MM.1S (cell line): ENCODE measurements around the gene JSRP1.

Experiments used
- DNase-seq: peaks from one replicate; pipeline ENCODE4 v3.0.0-alpha.2; 2015
- H2AFZ ChIP-seq: fragments of 300-600 bp; sonication (generic); 2 replicates; pipeline ENCODE4 v1.6.0; 2016; ENCODE audit warnings: antibody characterized with exemption, low read length
- H3F3A ChIP-seq: fragments of 300-600 bp; sonication (generic); 2 replicates; pipeline ENCODE4 v1.6.1; 2016; ENCODE audit warnings: mild to moderate bottlenecking, antibody characterized with exemption, low read length, moderate library complexity, mixed read lengths; ENCODE audit not compliant: insufficient read depth
- H3K27ac ChIP-seq: fragments of 300-600 bp; sonication (generic); 2 replicates; pipeline ENCODE4 v1.5.1; 2016; ENCODE audit warnings: mild to moderate bottlenecking, low read length
- H3K27me3 ChIP-seq: fragments of 300-600 bp; sonication (generic); replicated peaks from 2 replicates; pipeline ENCODE4 v1.6.0; 2016; ENCODE audit warnings: low read length; ENCODE audit not compliant: insufficient read depth
- H3K36me3 ChIP-seq: fragments of 300-600 bp; sonication (generic); replicated peaks from 2 replicates; pipeline ENCODE4 v1.6.1; 2016; ENCODE audit warnings: mild to moderate bottlenecking, low read length, mixed read lengths; ENCODE audit not compliant: insufficient read depth
- H3K4me1 ChIP-seq: fragments of 300-600 bp; sonication (generic); 2 replicates; pipeline ENCODE4 v1.6.1; 2016; ENCODE audit warnings: low read length, mixed read lengths
- H3K4me2 ChIP-seq: fragments of 300-600 bp; sonication (generic); 2 replicates; pipeline ENCODE4 v1.6.0; 2016; ENCODE audit warnings: low read depth, low read length
- H3K4me3 ChIP-seq: fragments of 300-600 bp; sonication (generic); 2 replicates; pipeline ENCODE4 v1.5.1; 2016; ENCODE audit warnings: low read length, mixed read lengths
- H3K79me2 ChIP-seq: fragments of 300-600 bp; sonication (generic); 2 replicates; pipeline ENCODE4 v1.6.1; 2016; ENCODE audit warnings: mixed run types, low read length, mixed read lengths
- H3K9ac ChIP-seq: fragments of 300-600 bp; sonication (generic); 2 replicates; pipeline ENCODE4 v1.6.1; 2016; ENCODE audit warnings: low read length, mixed read lengths
- H3K9me2 ChIP-seq: fragments of 300-600 bp; sonication (generic); replicated peaks from 2 replicates; pipeline ENCODE4 v1.6.1; 2016; ENCODE audit warnings: mild to moderate bottlenecking, low read length, mixed read lengths; ENCODE audit not compliant: insufficient read depth
- H3K9me3 ChIP-seq: fragments of 300-600 bp; sonication (generic); replicated peaks from 2 replicates; pipeline ENCODE4 v1.6.1; 2016; ENCODE audit warnings: mild to moderate bottlenecking, low read length, mixed read lengths; ENCODE audit not compliant: insufficient read depth
- H4K20me1 ChIP-seq: fragments of 300-600 bp; sonication (generic); 2 replicates; pipeline ENCODE4 v1.6.1; 2016; ENCODE audit warnings: mild to moderate bottlenecking, low read length, moderate library complexity, mixed read lengths; ENCODE audit not compliant: insufficient read depth
- EZH2 ChIP-seq: fragments of 300-600 bp; sonication (generic); optimal IDR thresholded peaks from 2 replicates; pipeline ENCODE3; 2017; ENCODE audit warnings: low read depth, mild to moderate bottlenecking, antibody characterized with exemption, low read length, mixed read lengths
- EZH2phosphoT487 ChIP-seq: fragments of 300-600 bp; sonication (generic); IDR thresholded peaks from 2 replicates; pipeline ENCODE4 v1.6.1; 2018; ENCODE audit warnings: antibody characterized with exemption, low read length
- TF ChIP-seq, protein P1 (sequence below): fragments of 300-600 bp; sonication (generic); IDR thresholded peaks from 2 replicates; pipeline ENCODE4 v1.5.1; 2016; ENCODE audit warnings: antibody characterized with exemption, low read length, mixed read lengths

The JSRP1 gene

DNA sequence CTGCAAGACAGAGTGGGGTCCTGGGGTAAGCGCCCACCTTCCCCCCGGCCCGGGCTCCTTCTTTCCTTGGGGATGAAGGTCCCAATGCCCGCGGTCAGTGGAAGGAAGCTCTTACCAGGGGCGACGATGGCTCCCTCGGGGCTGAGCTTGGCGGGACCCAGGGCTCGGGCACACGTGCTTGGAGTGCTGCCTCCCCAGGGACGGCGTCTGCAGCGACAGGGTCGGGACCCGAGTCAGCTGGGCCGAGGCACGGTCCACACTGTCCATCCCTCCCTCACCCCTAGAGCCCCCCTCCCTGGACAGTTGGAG is 3.5 kb downstream of the JSRP1 start:
- peaks cover 37% of the 10 kb centered on the region for H3F3A ChIP-seq
- no peak overlapping the region for H3K4me3 ChIP-seq
- peaks cover 20% of the 10 kb centered on the region for H3K4me1 ChIP-seq
- no peaks in the 10 kb centered on the region for H3K9me2 ChIP-seq
- H3K27me3 ChIP-seq: no peaks in the 10 kb centered on the region
- H2AFZ ChIP-seq: no peak overlapping the region
- no peak overlapping the region for H3K9ac ChIP-seq
- no peak for DNase-seq
- H3K79me2 ChIP-seq: peaks cover 52% of the 10 kb centered on the region
- H3K36me3 ChIP-seq: 0 out of 2 replicates have a peak, but pooled peaks cover 5% of the 10 kb centered on the region
- TF ChIP-seq, protein P1, sequence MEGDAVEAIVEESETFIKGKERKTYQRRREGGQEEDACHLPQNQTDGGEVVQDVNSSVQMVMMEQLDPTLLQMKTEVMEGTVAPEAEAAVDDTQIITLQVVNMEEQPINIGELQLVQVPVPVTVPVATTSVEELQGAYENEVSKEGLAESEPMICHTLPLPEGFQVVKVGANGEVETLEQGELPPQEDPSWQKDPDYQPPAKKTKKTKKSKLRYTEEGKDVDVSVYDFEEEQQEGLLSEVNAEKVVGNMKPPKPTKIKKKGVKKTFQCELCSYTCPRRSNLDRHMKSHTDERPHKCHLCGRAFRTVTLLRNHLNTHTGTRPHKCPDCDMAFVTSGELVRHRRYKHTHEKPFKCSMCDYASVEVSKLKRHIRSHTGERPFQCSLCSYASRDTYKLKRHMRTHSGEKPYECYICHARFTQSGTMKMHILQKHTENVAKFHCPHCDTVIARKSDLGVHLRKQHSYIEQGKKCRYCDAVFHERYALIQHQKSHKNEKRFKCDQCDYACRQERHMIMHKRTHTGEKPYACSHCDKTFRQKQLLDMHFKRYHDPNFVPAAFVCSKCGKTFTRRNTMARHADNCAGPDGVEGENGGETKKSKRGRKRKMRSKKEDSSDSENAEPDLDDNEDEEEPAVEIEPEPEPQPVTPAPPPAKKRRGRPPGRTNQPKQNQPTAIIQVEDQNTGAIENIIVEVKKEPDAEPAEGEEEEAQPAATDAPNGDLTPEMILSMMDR: no peak
- TF ChIP-seq EZH2 (no peak), EZH2phosphoT487 (no peak)
- no peaks in the 10 kb centered on the region for H3K9me3 ChIP-seq
- H4K20me1 ChIP-seq: no peaks in the 10 kb centered on the region
- H3K4me2 ChIP-seq: no peak overlapping the region
- no peak overlapping the region for H3K27ac ChIP-seq

DNA sequence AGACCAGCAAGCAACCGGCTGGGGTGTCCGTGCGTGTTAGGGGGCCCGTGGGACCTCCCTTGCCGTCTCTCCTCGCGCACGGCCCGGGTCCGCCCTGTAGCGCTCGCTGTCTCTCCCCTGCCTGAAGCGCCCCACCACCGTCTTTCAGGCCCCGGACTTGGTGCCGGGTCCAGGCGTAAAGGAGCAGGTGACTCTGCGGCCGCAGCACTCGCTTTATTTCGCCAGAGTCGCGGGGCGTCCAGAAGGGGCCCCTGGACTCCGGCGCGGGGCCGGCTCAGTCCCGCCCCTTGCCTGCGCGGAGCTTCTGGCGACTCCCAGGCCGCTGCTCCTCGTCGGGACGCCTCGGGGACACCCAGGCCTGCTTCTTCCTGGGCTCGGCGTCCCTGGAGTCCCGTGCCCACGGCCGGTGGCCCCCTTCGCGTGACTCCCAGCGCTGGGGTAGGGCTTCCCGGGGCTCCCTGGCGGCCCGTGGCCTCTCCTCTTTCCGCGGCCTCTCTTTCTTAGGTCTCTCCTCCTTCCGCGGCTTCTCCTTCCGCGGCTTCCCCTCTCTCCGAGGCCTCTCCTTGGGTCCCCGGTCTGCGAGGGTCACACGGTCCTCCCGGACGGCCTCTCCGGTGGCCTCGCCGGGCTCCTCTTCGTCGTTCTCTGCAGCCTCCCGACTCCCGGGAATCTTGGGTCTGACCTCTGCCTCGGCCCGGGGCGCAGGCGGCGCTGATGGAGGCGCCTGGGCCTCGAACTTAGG is 4.0 kb downstream of the JSRP1 start:
- no peaks in the 10 kb centered on the region for H3K27me3 ChIP-seq
- no peaks in the 10 kb centered on the region for H3K9me3 ChIP-seq
- no peak overlapping the region for H3K9ac ChIP-seq
- H3K4me3 ChIP-seq: no peak overlapping the region
- H3K36me3 ChIP-seq: 0 out of 2 replicates have a peak, but pooled peaks cover 5% of the 10 kb centered on the region
- H3K27ac ChIP-seq: no peak overlapping the region
- peaks cover 56% of the 10 kb centered on the region for H3K79me2 ChIP-seq
- no peak for DNase-seq
- peaks cover 18% of the 10 kb centered on the region for H3K4me1 ChIP-seq
- TF ChIP-seq EZH2 (no peak), EZH2phosphoT487 (no peak)
- TF ChIP-seq, protein P1: no peak
- H2AFZ ChIP-seq: no peak overlapping the region
- H3K9me2 ChIP-seq: no peaks in the 10 kb centered on the region
- peaks cover 34% of the 10 kb centered on the region for H3F3A ChIP-seq
- H4K20me1 ChIP-seq: no peaks in the 10 kb centered on the region
- H3K4me2 ChIP-seq: no peak overlapping the region

DNA sequence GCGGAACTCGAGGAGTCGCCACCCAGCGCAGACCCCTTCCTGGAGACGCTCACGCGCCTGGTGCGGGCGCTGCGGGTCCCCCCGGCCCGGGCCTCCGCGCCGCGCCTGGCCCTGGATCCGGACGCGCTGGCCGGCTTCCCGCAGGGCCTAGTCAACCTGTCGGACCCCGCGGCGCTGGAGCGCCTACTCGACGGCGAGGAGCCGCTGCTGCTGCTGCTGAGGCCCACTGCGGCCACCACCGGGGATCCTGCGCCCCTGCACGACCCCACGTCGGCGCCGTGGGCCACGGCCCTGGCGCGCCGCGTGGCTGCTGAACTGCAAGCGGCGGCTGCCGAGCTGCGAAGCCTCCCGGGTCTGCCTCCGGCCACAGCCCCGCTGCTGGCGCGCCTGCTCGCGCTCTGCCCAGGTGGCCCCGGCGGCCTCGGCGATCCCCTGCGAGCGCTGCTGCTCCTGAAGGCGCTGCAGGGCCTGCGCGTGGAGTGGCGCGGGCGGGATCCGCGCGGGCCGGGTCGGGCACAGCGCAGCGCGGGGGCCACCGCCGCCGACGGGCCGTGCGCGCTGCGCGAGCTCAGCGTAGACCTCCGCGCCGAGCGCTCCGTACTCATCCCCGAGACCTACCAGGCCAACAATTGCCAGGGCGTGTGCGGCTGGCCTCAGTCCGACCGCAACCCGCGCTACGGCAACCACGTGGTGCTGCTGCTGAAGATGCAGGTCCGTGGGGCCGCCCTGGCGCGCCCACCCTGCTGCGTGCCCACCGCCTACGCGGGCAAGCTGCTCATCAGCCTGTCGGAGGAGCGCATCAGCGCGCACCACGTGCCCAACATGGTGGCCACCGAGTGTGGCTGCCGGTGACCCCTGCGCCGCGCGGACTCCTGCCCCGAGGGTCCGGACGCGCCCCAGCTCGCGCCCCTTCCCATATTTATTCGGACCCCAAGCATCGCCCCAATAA is 4.8 kb downstream of the JSRP1 start:
- Histone ChIP-seq H3K27ac (no peak overlapping the region), H3K27me3 (no peaks in the 10 kb centered on the region), H2AFZ (no peak overlapping the region), H3K9me3 (no peaks in the 10 kb centered on the region), H3K4me1 (peaks cover 18% of the 10 kb centered on the region), H3K4me3 (no peak overlapping the region), H3F3A (peaks cover 34% of the 10 kb centered on the region), H3K9me2 (no peaks in the 10 kb centered on the region), H3K79me2 (peaks cover 60% of the 10 kb centered on the region), H3K4me2 (no peak overlapping the region), H4K20me1 (no peaks in the 10 kb centered on the region), H3K9ac (no peak overlapping the region), H3K36me3 (0 out of 2 replicates have a peak, but pooled peaks cover 5% of the 10 kb centered on the region)
- TF ChIP-seq EZH2phosphoT487 (no peak), EZH2 (no peak)
- TF ChIP-seq, protein P1: no peak
- no peak for DNase-seq
